IPS-NIHi7 (cell line): ENCODE results near the gene STK32A.

ENCODE experiments used
- DNase-seq: peaks from one replicate; pipeline ENCODE4 v3.0.0; 2012; ENCODE audit warnings: mixed read lengths; ENCODE audit errors: extremely low spot score

The STK32A gene

GRCh38 chr5:147259837-147260236 lies 25.0 kb downstream of the STK32A start:
- no peak for DNase-seq

GRCh38 chr5:147267082-147267832 lies 32.4 kb downstream of the STK32A start:
- no peak for DNase-seq

GRCh38 chr5:147276497-147276896 lies 41.7 kb downstream of the STK32A start:
- no peak for DNase-seq

- DNase-seq, result no peak
These were observed 51.5 kb downstream of the STK32A start for GRCh38 chr5:147286296-147286695.

GRCh38 chr5:147287110-147287509 lies 52.3 kb downstream of the STK32A start:
- no peak for DNase-seq

GRCh38 chr5:147290261-147290660 lies 55.4 kb downstream of the STK32A start:
- DNase-seq, result no peak

GRCh38 chr5:147303251-147303650 lies 68.4 kb downstream of the STK32A start:
- no peak for DNase-seq

- no peak for DNase-seq
These were observed 69.2 kb downstream of the STK32A start for GRCh38 chr5:147303976-147304375.

GRCh38 chr5:147305147-147305546 lies 70.3 kb downstream of the STK32A start:
- DNase-seq, result no peak

- no peak for DNase-seq
These were observed 71.5 kb downstream of the STK32A start for GRCh38 chr5:147306351-147306750.

GRCh38 chr5:147307170-147307569 lies 72.3 kb downstream of the STK32A start:
- DNase-seq, result no peak

- DNase-seq, result no peak
These were observed 74.8 kb downstream of the STK32A start for GRCh38 chr5:147309621-147310020.

GRCh38 chr5:147310059-147310704 lies 75.4 kb downstream of the STK32A start:
- peak; percentile 20 for DNase-seq

- no peak for DNase-seq
These were observed 83.3 kb downstream of the STK32A start for GRCh38 chr5:147317978-147318684.

GRCh38 chr5:147321569-147321968 lies 86.7 kb downstream of the STK32A start:
- DNase-seq, result no peak

GRCh38 chr5:147327421-147327820 lies 92.6 kb downstream of the STK32A start:
- DNase-seq, result no peak

GRCh38 chr5:147327905-147328304 lies 93.1 kb downstream of the STK32A start:
- no peak for DNase-seq

- no peak for DNase-seq
These were observed 97.8 kb downstream of the STK32A start for GRCh38 chr5:147332658-147333057.

- no peak for DNase-seq
These were observed 102.0 kb downstream of the STK32A start for GRCh38 chr5:147336876-147337275.

- no peak for DNase-seq
These were observed 104.5 kb downstream of the STK32A start for GRCh38 chr5:147339313-147339712.

GRCh38 chr5:147340941-147341340 lies 106.1 kb downstream of the STK32A start:
- no peak for DNase-seq

GRCh38 chr5:147341345-147341744 lies 106.5 kb downstream of the STK32A start:
- no peak for DNase-seq

GRCh38 chr5:147344861-147345260 lies 110.0 kb downstream of the STK32A start:
- DNase-seq, result no peak
